Measurements from ENCODE around the gene FGF5.
A peak's percentile ranks its signal among the peaks of the same experiment; 100 is the strongest.
"Not testable (repeated sequence)": the region's sequence is repeated elsewhere in the genome, so short reads cannot be mapped to it uniquely, and the experiment has no call there.

The FGF5 gene

GRCh38 chr4:80295826-80296225 lies 29.4 kb downstream of the FGF5 start:
- DNase-seq (ENCODE audit: low read depth): no peak

GRCh38 chr4:80301884-80302283 lies 35.4 kb downstream of the FGF5 start:
- no peak for DNase-seq (ENCODE audit: low read depth)

GRCh38 chr4:80302616-80303223 lies 36.3 kb downstream of the FGF5 start:
- no peak for DNase-seq (ENCODE audit: low read depth)

GRCh38 chr4:80305466-80305865 lies 39.0 kb downstream of the FGF5 start:
- peak; percentile 70 for DNase-seq (ENCODE audit: low read depth)

- DNase-seq (ENCODE audit: low read depth): no peak
These were observed 39.8 kb downstream of the FGF5 start for GRCh38 chr4:80306260-80306659.

- DNase-seq (ENCODE audit: low read depth): peak; percentile 68
These were observed 40.8 kb downstream of the FGF5 start for GRCh38 chr4:80307183-80307735.

GRCh38 chr4:80307774-80308465 lies 41.5 kb downstream of the FGF5 start:
- DNase-seq (ENCODE audit: low read depth): no peak

GRCh38 chr4:80308466-80308822 lies 42.0 kb downstream of the FGF5 start:
- no peak for DNase-seq (ENCODE audit: low read depth)

- DNase-seq (ENCODE audit: low read depth): peak; percentile 76
These were observed 43.0 kb downstream of the FGF5 start for GRCh38 chr4:80309294-80310004.

- DNase-seq (ENCODE audit: low read depth): no peak
These were observed 44.7 kb downstream of the FGF5 start for GRCh38 chr4:80311130-80311529.

GRCh38 chr4:80312124-80312523 lies 45.7 kb downstream of the FGF5 start:
- DNase-seq (ENCODE audit: low read depth): no peak

- DNase-seq (ENCODE audit: low read depth): no peak
These were observed 47.2 kb downstream of the FGF5 start for GRCh38 chr4:80313627-80314026.

GRCh38 chr4:80315848-80316247 lies 49.4 kb downstream of the FGF5 start:
- not testable (repeated sequence) for DNase-seq (ENCODE audit: low read depth)

GRCh38 chr4:80321341-80321740 lies 54.9 kb downstream of the FGF5 start:
- DNase-seq (ENCODE audit: low read depth): no peak

- no peak for DNase-seq (ENCODE audit: low read depth)
These were observed 55.3 kb downstream of the FGF5 start for GRCh38 chr4:80321776-80322175.

GRCh38 chr4:80322716-80323115 lies 56.3 kb downstream of the FGF5 start:
- DNase-seq (ENCODE audit: low read depth): no peak

GRCh38 chr4:80324171-80324570 lies 57.7 kb downstream of the FGF5 start:
- no peak for DNase-seq (ENCODE audit: low read depth)

- no peak for DNase-seq (ENCODE audit: low read depth)
These were observed 65.2 kb downstream of the FGF5 start for GRCh38 chr4:80331693-80332092.

- no peak for DNase-seq (ENCODE audit: low read depth)
These were observed 66.7 kb downstream of the FGF5 start for GRCh38 chr4:80333121-80333520.

GRCh38 chr4:80334568-80334967 lies 68.1 kb downstream of the FGF5 start:
- no peak for DNase-seq (ENCODE audit: low read depth)

- DNase-seq (ENCODE audit: low read depth): no peak
These were observed 68.7 kb downstream of the FGF5 start for GRCh38 chr4:80335226-80335553.

- peak; percentile 56 for DNase-seq (ENCODE audit: low read depth)
These were observed 69.3 kb downstream of the FGF5 start, which contains the start of gene CFAP299 for GRCh38 chr4:80335554-80336358. Gene CFAP299 (plus strand): TSS chr4:80335730.
